Measurements from ENCODE around the gene LGMN.

- TF ChIP-seq, protein P1, sequence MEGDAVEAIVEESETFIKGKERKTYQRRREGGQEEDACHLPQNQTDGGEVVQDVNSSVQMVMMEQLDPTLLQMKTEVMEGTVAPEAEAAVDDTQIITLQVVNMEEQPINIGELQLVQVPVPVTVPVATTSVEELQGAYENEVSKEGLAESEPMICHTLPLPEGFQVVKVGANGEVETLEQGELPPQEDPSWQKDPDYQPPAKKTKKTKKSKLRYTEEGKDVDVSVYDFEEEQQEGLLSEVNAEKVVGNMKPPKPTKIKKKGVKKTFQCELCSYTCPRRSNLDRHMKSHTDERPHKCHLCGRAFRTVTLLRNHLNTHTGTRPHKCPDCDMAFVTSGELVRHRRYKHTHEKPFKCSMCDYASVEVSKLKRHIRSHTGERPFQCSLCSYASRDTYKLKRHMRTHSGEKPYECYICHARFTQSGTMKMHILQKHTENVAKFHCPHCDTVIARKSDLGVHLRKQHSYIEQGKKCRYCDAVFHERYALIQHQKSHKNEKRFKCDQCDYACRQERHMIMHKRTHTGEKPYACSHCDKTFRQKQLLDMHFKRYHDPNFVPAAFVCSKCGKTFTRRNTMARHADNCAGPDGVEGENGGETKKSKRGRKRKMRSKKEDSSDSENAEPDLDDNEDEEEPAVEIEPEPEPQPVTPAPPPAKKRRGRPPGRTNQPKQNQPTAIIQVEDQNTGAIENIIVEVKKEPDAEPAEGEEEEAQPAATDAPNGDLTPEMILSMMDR (IDR thresholded peaks at IDR 0.05): no peak
- TF ChIP-seq POLR2A (IDR thresholded peaks at IDR 0.05): no peak
Observed at GRCh38 chr14:92706386-92706785, 42.0 kb downstream of the LGMN start.
